Measurements from ENCODE around the gene GRIN3A. TPM values are rescaled to one million over a fixed set of nuclear protein-coding genes. Genes with fewer than 3 reads are reported as not detected.

The GRIN3A gene
- total RNA-seq, 1 donor from 2014 or later, result 5.3 TPM

GRCh38 chr9:101684665-101685064 is 53.8 kb downstream of the GRIN3A start:
- H3K27ac Mint-ChIP-seq, result no peak overlapping the region
- no peaks in the 10 kb centered on the region for H3K4me1 Mint-ChIP-seq (ENCODE audit: unreplicated experiment)
- H3K27me3 Mint-ChIP-seq, result peaks cover 4% of the 10 kb centered on the region
- H3K9me3 Mint-ChIP-seq, result no peaks in the 10 kb centered on the region
- TF ChIP-seq, protein P1, sequence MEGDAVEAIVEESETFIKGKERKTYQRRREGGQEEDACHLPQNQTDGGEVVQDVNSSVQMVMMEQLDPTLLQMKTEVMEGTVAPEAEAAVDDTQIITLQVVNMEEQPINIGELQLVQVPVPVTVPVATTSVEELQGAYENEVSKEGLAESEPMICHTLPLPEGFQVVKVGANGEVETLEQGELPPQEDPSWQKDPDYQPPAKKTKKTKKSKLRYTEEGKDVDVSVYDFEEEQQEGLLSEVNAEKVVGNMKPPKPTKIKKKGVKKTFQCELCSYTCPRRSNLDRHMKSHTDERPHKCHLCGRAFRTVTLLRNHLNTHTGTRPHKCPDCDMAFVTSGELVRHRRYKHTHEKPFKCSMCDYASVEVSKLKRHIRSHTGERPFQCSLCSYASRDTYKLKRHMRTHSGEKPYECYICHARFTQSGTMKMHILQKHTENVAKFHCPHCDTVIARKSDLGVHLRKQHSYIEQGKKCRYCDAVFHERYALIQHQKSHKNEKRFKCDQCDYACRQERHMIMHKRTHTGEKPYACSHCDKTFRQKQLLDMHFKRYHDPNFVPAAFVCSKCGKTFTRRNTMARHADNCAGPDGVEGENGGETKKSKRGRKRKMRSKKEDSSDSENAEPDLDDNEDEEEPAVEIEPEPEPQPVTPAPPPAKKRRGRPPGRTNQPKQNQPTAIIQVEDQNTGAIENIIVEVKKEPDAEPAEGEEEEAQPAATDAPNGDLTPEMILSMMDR (conservative IDR thresholded peaks at IDR 0.05), result no peak
- no peaks in the 10 kb centered on the region for H3K36me3 Mint-ChIP-seq
- H3K4me3 Mint-ChIP-seq, result no peak overlapping the region
- no peak for DNase-seq (ENCODE audit: extremely low spot score, unreplicated experiment)

DNA sequence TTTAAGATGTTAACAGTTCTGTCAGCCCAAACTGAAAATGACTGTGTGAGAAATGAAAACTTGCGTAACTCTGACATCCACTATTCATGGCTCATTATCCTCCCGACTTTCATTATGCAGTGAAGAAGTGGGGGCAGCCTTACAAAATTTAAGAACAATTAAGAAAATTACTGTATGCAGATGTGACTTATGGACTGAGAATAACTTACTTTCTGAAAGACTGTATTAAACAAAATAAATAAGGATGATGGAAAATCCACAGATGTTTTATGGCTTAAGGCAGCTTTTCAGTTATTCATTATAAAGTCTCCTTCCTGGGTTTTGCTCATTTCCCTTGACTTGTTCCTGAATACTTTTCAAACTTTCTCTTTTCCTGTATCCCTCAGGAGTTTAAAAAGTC is 55.2 kb downstream of the GRIN3A start:
- peaks cover 4% of the 10 kb centered on the region for H3K27me3 Mint-ChIP-seq
- no peaks in the 10 kb centered on the region for H3K4me1 Mint-ChIP-seq (ENCODE audit: unreplicated experiment)
- TF ChIP-seq, protein P1 (conservative IDR thresholded peaks at IDR 0.05), result no peak
- DNase-seq (ENCODE audit: extremely low spot score, unreplicated experiment), result no peak
- H3K9me3 Mint-ChIP-seq, result no peaks in the 10 kb centered on the region
- H3K27ac Mint-ChIP-seq, result no peak overlapping the region
- no peaks in the 10 kb centered on the region for H3K36me3 Mint-ChIP-seq
- H3K4me3 Mint-ChIP-seq, result no peak overlapping the region

DNA sequence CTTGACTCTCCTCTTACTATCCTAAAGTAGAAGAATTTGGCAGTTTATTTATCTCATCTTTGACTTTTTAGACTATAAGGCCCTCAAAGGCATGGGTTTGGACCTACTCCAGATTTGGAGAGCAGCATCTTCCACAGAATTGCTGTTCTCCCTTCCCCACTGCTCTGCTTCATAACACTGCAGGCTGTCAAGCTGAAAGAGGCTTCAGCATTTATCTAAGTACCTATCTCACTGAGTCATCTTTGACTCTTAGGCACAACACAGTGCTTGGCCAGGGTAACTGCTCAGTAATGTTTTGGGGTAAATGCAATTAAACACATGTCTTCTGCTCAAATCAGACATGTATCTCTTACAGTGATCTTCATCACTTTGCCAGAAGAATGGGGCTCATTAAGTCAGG is 60.6 kb downstream of the GRIN3A start:
- no peak overlapping the region for H3K27ac Mint-ChIP-seq
- H3K4me3 Mint-ChIP-seq, result no peak overlapping the region
- H3K9me3 Mint-ChIP-seq, result no peaks in the 10 kb centered on the region
- H3K36me3 Mint-ChIP-seq, result no peaks in the 10 kb centered on the region
- H3K27me3 Mint-ChIP-seq, result peaks cover 9% of the 10 kb centered on the region
- TF ChIP-seq, protein P1 (conservative IDR thresholded peaks at IDR 0.05), result no peak
- DNase-seq (ENCODE audit: extremely low spot score, unreplicated experiment), result no peak
- H3K4me1 Mint-ChIP-seq (ENCODE audit: unreplicated experiment), result no peaks in the 10 kb centered on the region

- H3K4me3 Mint-ChIP-seq, result no peak overlapping the region
- H3K27me3 Mint-ChIP-seq, result peaks cover 12% of the 10 kb centered on the region
- TF ChIP-seq, protein P1 (conservative IDR thresholded peaks at IDR 0.05), result no peak
- H3K9me3 Mint-ChIP-seq, result no peaks in the 10 kb centered on the region
- DNase-seq (ENCODE audit: extremely low spot score, unreplicated experiment), result no peak
- H3K27ac Mint-ChIP-seq, result no peak overlapping the region
- H3K4me1 Mint-ChIP-seq (ENCODE audit: unreplicated experiment), result no peaks in the 10 kb centered on the region
- no peaks in the 10 kb centered on the region for H3K36me3 Mint-ChIP-seq
Measured at GRCh38 chr9:101675341-101675740, 63.1 kb downstream of the GRIN3A start.

DNA sequence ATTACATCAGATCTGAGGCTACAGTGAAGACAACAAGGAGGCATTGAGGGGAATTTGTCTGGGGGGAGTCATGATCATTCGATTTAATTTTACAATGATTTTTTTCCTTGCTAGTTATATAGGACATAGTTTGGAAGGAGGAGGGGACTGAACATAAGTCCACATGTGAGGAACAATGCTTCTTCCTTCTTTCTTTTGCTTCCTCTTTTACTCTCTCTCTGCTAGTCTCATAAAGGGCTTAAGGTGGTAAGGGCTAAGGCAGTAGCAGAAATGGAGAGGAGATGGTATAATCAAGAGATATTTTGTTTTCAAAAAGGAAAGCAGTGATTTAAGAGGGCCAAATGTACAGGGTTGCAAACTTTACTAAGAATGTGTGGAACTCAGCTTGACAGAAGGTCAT is 64.3 kb downstream of the GRIN3A start:
- TF ChIP-seq, protein P1 (conservative IDR thresholded peaks at IDR 0.05), result no peak
- peak overlapping the region; percentile 42 for H3K27ac Mint-ChIP-seq
- H3K9me3 Mint-ChIP-seq, result no peaks in the 10 kb centered on the region
- DNase-seq (ENCODE audit: extremely low spot score, unreplicated experiment), result no peak
- H3K36me3 Mint-ChIP-seq, result no peaks in the 10 kb centered on the region
- H3K4me3 Mint-ChIP-seq, result no peak overlapping the region
- H3K4me1 Mint-ChIP-seq (ENCODE audit: unreplicated experiment), result no peaks in the 10 kb centered on the region
- peaks cover 12% of the 10 kb centered on the region for H3K27me3 Mint-ChIP-seq

DNA sequence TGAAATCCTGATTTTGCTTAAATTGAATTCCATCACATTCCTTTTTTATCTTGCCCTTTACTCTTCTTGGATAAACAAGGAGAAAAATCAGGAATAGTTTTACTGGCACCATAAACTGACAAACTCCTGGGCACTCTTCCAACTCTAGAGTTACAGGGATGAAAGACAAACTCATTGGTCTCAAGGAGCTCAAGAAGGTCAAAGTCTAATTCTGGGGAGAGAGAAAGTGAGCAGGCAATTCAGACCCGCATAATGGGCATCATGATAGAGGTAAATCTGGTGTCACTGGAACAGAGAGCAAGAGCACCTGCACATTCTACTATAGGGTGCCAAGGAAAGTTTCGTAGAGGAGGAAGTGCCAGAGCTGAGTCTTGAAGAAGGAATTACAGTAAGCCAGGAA is 64.8 kb downstream of the GRIN3A start:
- DNase-seq (ENCODE audit: extremely low spot score, unreplicated experiment), result no peak
- no peaks in the 10 kb centered on the region for H3K36me3 Mint-ChIP-seq
- no peaks in the 10 kb centered on the region for H3K4me1 Mint-ChIP-seq (ENCODE audit: unreplicated experiment)
- H3K9me3 Mint-ChIP-seq, result no peaks in the 10 kb centered on the region
- H3K4me3 Mint-ChIP-seq, result no peak overlapping the region
- H3K27ac Mint-ChIP-seq, result peak overlapping the region; percentile 42
- TF ChIP-seq, protein P1 (conservative IDR thresholded peaks at IDR 0.05), result no peak
- peaks cover 12% of the 10 kb centered on the region for H3K27me3 Mint-ChIP-seq

All from type B pancreatic cell (in vitro differentiated cells).